GM23338 (cell line): Measurements from ENCODE around the gene CRTC3.

Experiments used
- CREB1 ChIP-seq: fragments of 250-450 bp; sonication (Bioruptor Pico); IDR thresholded peaks from 2 replicates; pipeline ENCODE4 v1.5.0; 2020; ENCODE audit warnings: low read depth, mild to moderate bottlenecking, moderate library complexity
- EZH2 ChIP-seq: fragments of 200-600 bp; sonication (generic); IDR thresholded peaks from one replicate; pipeline ENCODE4 v1.8.0; 2017; ENCODE audit warnings: antibody characterized with exemption, mild to moderate bottlenecking, low read depth; ENCODE audit not compliant: unreplicated experiment
- EZH2phosphoT487 ChIP-seq: fragments of 200-600 bp; sonication (generic); IDR thresholded peaks from one replicate; pipeline ENCODE4 v1.8.1; 2018; ENCODE audit warnings: antibody characterized with exemption; ENCODE audit not compliant: unreplicated experiment
- JUNB ChIP-seq: IDR thresholded peaks from one replicate; pipeline ENCODE4 v1.6.1; 2016; ENCODE audit warnings: antibody characterized with exemption; ENCODE audit not compliant: unreplicated experiment
- NANOG ChIP-seq: IDR thresholded peaks from 2 replicates; pipeline ENCODE4 v1.6.1; 2016; ENCODE audit warnings: antibody characterized with exemption, borderline replicate concordance
- POLR2AphosphoS5 ChIP-seq: IDR thresholded peaks from 2 replicates; pipeline ENCODE4 v1.6.1; 2016; ENCODE audit warnings: antibody characterized with exemption, low read depth
- ZNF114 ChIP-seq: fragments of 250-450 bp; sonication (Bioruptor Pico); IDR thresholded peaks from 2 replicates; pipeline ENCODE4 v1.5.0; 2020; ENCODE audit warnings: mild to moderate bottlenecking, moderate library complexity
- ZNF331 ChIP-seq: fragments of 250-450 bp; sonication (Bioruptor Pico); IDR thresholded peaks from 2 replicates; pipeline ENCODE4 v1.5.0; 2020; ENCODE audit warnings: low read depth, mild to moderate bottlenecking, moderate library complexity
- TF ChIP-seq, protein P1 (sequence below), 2 experiments: fragments of 200-600 bp in 1 of 2; sonication (generic) in 1 of 2; conservative IDR thresholded peaks; 2 replicates each; pipeline versions ENCODE4 v1.5.1 to v1.6.1; 2016 to 2017; ENCODE audit warnings: antibody characterized with exemption in 2 of 2, low read depth in 2 of 2, mild to moderate bottlenecking in 2 of 2, moderate library complexity in 1 of 2
- TF ChIP-seq, protein P2 (sequence below): fragments of 250-450 bp; sonication (Bioruptor Pico); IDR thresholded peaks from 2 replicates; pipeline ENCODE4 v1.5.0; 2020; ENCODE audit warnings: mild to moderate bottlenecking, moderate library complexity
- TF ChIP-seq, protein P3 (sequence below): IDR thresholded peaks from one replicate; pipeline ENCODE4 v1.6.1; 2018; ENCODE audit warnings: antibody characterized with exemption; ENCODE audit not compliant: unreplicated experiment

DNA sequence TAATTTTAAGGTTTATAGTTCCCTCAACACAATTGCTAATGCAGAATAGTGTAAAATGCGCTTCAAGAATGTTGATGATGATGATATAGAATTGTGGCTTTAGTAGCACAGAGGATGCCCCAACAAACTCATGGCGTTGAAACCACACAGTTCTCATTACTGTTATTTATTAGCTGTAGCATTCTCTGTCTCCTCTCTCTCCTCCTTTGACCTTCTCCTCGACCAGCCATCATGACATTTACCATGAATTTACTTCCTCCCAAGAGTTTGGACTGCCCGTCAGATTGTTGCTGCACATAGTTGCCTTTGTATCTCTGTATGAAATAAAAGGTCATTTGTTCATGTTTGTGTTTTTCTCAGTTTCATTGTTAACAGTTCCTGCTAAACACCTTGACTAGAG lies 27.8 kb upstream of the CRTC3 start:
- no peak for TF ChIP-seq POLR2AphosphoS5
- TF ChIP-seq NANOG, result no peak
- TF ChIP-seq EZH2phosphoT487, result no peak
- no peak for TF ChIP-seq JUNB
- TF ChIP-seq, protein P1, sequence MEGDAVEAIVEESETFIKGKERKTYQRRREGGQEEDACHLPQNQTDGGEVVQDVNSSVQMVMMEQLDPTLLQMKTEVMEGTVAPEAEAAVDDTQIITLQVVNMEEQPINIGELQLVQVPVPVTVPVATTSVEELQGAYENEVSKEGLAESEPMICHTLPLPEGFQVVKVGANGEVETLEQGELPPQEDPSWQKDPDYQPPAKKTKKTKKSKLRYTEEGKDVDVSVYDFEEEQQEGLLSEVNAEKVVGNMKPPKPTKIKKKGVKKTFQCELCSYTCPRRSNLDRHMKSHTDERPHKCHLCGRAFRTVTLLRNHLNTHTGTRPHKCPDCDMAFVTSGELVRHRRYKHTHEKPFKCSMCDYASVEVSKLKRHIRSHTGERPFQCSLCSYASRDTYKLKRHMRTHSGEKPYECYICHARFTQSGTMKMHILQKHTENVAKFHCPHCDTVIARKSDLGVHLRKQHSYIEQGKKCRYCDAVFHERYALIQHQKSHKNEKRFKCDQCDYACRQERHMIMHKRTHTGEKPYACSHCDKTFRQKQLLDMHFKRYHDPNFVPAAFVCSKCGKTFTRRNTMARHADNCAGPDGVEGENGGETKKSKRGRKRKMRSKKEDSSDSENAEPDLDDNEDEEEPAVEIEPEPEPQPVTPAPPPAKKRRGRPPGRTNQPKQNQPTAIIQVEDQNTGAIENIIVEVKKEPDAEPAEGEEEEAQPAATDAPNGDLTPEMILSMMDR (conservative IDR thresholded peaks at IDR 0.05; ENCODE audit: low read depth in 2 of 2), result no peak
- TF ChIP-seq, protein P2, sequence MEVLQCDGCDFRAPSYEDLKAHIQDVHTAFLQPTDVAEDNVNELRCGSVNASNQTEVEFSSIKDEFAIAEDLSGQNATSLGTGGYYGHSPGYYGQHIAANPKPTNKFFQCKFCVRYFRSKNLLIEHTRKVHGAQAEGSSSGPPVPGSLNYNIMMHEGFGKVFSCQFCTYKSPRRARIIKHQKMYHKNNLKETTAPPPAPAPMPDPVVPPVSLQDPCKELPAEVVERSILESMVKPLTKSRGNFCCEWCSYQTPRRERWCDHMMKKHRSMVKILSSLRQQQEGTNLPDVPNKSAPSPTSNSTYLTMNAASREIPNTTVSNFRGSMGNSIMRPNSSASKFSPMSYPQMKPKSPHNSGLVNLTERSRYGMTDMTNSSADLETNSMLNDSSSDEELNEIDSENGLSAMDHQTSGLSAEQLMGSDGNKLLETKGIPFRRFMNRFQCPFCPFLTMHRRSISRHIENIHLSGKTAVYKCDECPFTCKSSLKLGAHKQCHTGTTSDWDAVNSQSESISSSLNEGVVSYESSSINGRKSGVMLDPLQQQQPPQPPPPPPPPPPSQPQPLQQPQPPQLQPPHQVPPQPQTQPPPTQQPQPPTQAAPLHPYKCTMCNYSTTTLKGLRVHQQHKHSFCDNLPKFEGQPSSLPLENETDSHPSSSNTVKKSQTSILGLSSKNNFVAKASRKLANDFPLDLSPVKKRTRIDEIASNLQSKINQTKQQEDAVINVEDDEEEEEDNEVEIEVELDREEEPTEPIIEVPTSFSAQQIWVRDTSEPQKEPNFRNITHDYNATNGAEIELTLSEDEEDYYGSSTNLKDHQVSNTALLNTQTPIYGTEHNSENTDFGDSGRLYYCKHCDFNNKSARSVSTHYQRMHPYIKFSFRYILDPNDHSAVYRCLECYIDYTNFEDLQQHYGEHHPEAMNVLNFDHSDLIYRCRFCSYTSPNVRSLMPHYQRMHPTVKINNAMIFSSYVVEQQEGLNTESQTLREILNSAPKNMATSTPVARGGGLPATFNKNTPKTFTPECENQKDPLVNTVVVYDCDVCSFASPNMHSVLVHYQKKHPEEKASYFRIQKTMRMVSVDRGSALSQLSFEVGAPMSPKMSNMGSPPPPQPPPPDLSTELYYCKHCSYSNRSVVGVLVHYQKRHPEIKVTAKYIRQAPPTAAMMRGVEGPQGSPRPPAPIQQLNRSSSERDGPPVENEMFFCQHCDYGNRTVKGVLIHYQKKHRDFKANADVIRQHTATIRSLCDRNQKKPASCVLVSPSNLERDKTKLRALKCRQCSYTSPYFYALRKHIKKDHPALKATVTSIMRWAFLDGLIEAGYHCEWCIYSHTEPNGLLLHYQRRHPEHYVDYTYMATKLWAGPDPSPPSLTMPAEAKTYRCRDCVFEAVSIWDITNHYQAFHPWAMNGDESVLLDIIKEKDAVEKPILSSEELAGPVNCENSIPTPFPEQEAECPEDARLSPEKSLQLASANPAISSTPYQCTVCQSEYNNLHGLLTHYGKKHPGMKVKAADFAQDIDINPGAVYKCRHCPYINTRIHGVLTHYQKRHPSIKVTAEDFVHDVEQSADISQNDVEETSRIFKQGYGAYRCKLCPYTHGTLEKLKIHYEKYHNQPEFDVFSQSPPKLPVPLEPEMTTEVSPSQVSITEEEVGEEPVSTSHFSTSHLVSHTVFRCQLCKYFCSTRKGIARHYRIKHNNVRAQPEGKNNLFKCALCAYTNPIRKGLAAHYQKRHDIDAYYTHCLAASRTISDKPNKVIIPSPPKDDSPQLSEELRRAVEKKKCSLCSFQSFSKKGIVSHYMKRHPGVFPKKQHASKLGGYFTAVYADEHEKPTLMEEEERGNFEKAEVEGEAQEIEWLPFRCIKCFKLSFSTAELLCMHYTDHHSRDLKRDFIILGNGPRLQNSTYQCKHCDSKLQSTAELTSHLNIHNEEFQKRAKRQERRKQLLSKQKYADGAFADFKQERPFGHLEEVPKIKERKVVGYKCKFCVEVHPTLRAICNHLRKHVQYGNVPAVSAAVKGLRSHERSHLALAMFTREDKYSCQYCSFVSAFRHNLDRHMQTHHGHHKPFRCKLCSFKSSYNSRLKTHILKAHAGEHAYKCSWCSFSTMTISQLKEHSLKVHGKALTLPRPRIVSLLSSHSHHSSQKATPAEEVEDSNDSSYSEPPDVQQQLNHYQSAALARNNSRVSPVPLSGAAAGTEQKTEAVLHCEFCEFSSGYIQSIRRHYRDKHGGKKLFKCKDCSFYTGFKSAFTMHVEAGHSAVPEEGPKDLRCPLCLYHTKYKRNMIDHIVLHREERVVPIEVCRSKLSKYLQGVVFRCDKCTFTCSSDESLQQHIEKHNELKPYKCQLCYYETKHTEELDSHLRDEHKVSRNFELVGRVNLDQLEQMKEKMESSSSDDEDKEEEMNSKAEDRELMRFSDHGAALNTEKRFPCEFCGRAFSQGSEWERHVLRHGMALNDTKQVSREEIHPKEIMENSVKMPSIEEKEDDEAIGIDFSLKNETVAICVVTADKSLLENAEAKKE (CRISPR knock-in tag), result no peak
- TF ChIP-seq, protein P3, sequence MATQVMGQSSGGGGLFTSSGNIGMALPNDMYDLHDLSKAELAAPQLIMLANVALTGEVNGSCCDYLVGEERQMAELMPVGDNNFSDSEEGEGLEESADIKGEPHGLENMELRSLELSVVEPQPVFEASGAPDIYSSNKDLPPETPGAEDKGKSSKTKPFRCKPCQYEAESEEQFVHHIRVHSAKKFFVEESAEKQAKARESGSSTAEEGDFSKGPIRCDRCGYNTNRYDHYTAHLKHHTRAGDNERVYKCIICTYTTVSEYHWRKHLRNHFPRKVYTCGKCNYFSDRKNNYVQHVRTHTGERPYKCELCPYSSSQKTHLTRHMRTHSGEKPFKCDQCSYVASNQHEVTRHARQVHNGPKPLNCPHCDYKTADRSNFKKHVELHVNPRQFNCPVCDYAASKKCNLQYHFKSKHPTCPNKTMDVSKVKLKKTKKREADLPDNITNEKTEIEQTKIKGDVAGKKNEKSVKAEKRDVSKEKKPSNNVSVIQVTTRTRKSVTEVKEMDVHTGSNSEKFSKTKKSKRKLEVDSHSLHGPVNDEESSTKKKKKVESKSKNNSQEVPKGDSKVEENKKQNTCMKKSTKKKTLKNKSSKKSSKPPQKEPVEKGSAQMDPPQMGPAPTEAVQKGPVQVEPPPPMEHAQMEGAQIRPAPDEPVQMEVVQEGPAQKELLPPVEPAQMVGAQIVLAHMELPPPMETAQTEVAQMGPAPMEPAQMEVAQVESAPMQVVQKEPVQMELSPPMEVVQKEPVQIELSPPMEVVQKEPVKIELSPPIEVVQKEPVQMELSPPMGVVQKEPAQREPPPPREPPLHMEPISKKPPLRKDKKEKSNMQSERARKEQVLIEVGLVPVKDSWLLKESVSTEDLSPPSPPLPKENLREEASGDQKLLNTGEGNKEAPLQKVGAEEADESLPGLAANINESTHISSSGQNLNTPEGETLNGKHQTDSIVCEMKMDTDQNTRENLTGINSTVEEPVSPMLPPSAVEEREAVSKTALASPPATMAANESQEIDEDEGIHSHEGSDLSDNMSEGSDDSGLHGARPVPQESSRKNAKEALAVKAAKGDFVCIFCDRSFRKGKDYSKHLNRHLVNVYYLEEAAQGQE, result no peak
- no peak for TF ChIP-seq EZH2
- TF ChIP-seq ZNF331 (CRISPR knock-in tag), result no peak
- no peak for TF ChIP-seq ZNF114
- no peak for TF ChIP-seq CREB1
